PC-3 (cell line): ENCODE data around the gene TGFB1I1.

ENCODE experiments used
- EZH2 ChIP-seq: fragments of 300-600 bp; sonication (generic); IDR thresholded peaks from one replicate; pipeline ENCODE4 v1.6.1; 2017; ENCODE audit warnings: antibody characterized with exemption, mild to moderate bottlenecking, low read length; ENCODE audit not compliant: unreplicated experiment
- TF ChIP-seq, protein P1 (sequence below): fragments of 300-600 bp; sonication (generic); conservative IDR thresholded peaks from 2 replicates; pipeline ENCODE4 v1.5.1; 2017; ENCODE audit warnings: antibody characterized with exemption, low read depth, mild to moderate bottlenecking, low read length

DNA sequence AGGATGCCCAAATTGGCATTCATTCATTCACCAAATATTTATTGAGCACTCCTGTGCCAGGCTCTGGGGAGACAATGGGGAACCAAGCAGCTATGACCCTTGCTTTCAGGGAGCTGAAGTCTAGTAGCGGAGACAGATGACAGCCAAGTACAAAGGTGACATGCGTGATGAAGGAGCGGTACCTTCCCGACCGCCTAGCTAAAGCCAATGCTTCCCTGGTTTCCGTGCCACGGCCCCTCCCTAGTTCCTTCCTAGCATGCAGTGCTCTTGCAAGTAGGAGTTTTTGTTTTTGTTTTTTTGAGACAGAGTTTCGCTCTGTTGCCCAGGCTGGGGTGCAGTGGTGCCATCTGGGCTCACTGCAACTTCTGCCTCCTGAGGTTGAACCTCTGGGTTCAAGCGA is 7.8 kb downstream of the TGFB1I1 start:
- TF ChIP-seq, protein P1, sequence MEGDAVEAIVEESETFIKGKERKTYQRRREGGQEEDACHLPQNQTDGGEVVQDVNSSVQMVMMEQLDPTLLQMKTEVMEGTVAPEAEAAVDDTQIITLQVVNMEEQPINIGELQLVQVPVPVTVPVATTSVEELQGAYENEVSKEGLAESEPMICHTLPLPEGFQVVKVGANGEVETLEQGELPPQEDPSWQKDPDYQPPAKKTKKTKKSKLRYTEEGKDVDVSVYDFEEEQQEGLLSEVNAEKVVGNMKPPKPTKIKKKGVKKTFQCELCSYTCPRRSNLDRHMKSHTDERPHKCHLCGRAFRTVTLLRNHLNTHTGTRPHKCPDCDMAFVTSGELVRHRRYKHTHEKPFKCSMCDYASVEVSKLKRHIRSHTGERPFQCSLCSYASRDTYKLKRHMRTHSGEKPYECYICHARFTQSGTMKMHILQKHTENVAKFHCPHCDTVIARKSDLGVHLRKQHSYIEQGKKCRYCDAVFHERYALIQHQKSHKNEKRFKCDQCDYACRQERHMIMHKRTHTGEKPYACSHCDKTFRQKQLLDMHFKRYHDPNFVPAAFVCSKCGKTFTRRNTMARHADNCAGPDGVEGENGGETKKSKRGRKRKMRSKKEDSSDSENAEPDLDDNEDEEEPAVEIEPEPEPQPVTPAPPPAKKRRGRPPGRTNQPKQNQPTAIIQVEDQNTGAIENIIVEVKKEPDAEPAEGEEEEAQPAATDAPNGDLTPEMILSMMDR: no peak
- no peak for TF ChIP-seq EZH2
